Measurements from ENCODE around the gene FMNL2.
A peak's percentile ranks its signal among the peaks of the same experiment; 100 is the strongest.

The FMNL2 gene

DNA sequence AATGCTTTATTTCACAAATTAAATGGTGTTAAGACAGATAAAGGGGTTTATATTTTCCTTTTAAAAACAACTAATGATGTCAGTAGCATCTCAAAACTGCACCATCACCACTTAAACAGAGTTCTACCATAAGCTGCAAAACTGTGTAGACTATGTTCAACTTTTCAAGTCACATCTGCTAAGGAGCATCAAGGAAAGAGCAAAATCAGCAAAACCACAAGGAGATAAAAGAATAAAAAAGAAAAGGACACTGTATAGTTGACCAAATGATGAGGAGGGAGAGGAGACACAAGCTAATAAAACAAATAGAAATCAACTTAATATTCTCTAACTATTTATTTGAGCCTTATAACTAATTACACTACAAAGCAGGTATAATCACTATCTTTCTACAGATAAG is 348.4 kb downstream of the FMNL2 start:
- DNase-seq (ENCODE audit: low read depth, low spot score): no peak
- no peak overlapping the region for H3K4me3 ChIP-seq (ENCODE audit: low read length)

DNA sequence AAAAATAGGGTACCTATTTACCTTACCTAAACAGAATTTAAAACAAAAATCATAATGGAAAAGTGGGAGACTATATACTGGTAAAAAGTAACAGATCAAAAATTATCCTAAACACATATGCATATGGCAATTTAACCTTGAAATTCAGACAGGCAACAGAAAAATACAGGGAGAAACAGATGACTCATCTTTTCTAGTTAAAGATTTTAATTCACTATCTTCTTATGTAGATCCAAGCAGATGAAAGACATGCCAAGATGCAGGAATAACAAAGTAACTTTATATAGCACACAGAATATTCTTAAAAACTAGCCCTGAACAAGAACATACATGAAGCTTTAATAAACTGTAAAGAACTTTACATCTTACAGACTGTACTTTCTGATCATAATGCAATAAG is 351.3 kb downstream of the FMNL2 start:
- no peak overlapping the region for H3K4me3 ChIP-seq (ENCODE audit: low read length)
- DNase-seq (ENCODE audit: low read depth, low spot score): no peak

DNA sequence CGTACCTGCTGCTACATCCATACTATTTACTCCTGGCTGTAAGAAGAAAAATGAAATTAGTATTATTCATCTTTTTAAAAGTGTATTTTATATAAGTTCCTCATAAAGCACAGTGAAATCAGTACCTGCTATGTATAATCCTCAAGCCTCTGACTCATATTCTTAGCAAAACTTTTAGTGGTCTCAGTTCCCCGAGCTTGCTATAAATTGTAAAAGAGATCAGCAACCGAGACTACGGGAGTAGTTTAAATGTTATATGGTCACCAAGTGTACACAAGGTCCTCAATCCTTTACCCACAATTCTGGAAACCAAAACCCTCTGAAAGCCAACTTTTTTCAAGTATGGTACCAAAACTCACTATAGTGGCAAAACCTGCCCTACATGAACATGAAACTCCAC is 358.1 kb downstream of the FMNL2 start:
- no peak overlapping the region for H3K4me3 ChIP-seq (ENCODE audit: low read length)
- no peak for DNase-seq (ENCODE audit: low read depth, low spot score)

DNA sequence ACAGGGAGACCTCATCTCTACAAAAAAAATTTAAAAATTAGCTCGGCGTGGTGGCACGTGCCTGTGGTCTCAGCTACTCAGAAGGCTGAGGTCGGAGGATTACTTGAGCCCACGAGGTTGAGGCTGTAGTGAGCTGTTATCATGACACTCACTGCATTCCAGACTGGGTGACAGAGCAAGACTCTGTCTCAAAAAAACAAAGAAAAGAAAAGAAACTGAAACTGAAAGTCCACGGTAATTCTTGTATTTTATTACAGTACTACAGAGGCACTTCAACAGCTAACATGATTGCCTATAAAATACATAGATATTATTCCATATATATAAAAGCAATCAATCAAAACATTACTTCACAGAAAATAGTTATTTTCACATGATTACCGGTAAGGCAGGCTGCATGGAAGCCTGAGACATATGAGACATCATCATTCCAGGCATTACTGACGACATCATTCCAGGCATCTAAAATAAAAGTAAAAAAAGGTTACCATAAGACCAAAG is 359.2 kb downstream of the FMNL2 start:
- peak; percentile 14 for DNase-seq (ENCODE audit: low read depth, low spot score)
- H3K4me3 ChIP-seq (ENCODE audit: low read length): peak overlapping the region; percentile 0; the same call in 1 of the 2 replicates

DNA sequence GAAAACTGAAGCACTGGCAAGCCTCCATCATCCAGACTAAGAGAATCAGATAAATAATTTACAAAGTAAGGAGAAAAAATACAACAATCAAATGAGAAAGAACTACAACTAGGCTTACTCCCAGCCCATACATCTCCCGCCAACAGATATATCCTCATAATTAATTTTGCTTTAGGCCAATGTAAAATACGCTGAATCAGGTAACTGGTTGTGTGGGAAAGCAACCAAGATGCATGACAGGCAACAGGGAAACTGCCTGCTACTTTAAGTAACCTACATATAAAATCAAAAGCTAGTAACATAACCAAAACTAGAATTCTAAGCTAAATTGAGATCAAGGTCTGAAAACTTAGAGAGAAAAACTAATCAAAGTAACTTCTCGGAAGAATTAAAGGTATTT is 360.8 kb downstream of the FMNL2 start:
- H3K4me3 ChIP-seq (ENCODE audit: low read length): no peak overlapping the region
- no peak for DNase-seq (ENCODE audit: low read depth, low spot score)

DNA sequence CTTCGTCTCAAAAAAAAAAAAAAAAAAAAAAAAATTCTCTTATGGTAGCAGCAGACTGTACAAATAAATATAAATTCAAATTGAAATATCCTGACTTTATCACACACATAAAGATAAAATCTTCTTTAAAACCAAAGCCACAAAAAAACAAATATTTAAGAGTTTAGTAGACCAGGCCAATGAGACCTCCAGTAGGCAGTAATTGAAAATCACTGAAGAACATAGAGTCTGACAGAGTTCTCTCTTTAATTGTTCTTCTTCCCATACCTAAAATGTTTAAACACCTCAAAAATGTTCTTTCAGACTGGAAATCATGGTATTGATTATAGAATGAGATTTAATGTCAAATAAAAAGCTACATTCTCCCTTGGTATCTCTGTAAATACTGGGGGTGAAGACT is 361.5 kb downstream of the FMNL2 start:
- DNase-seq (ENCODE audit: low read depth, low spot score): no peak

More for the DNA sequence above, 361.5 kb downstream of the FMNL2 start:
- H3K4me3 ChIP-seq (ENCODE audit: low read length): no peak overlapping the region

Measured in Jurkat, Clone E6-1 (cell line).